GM19324 (cell line): Measurements from ENCODE around the gene ERGIC1.

Experiments
- ATAC-seq: cut with Tn5 transposase; IDR thresholded peaks from one replicate; pipeline ENCODE4 v1.9.1; 2021; ENCODE audit warnings: mild to moderate bottlenecking, moderate library complexity; ENCODE audit not compliant: unreplicated experiment, low FRiP score

The ERGIC1 gene

DNA sequence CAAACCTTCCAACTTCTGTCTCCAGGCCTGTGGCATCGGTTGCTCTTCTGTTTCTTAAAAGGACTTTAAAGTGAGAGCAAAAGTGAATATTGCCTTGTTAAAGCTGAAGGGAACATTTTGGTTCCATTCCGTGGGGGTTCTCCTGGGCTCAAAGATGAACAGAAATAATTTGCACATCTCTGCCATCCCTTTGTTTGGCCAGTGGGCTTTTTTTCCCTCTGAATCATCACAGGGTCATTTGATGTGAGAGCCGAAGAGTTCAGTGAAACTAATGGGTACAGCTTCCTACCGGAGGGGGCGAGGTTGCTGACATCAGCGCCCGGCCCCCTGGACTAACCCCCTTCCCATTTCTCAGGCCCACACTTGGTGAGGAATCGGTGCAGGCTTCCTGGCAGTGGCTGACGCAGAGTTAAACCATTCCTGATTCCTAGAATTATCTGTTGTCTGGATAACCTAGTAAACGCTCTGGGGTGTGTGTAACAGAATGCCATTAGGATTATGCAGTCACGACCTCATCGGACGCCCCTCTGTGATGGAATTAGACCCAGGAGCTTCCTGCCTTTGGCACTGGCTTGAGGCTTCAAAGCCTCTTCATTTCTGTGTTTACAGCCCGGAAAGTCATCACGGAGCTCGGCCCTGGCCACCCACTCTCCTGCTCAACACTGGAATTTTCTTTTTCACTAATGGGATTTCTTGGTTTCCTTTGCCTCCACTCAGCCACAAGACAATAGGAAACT is 63.6 kb downstream of the ERGIC1 start:
- ATAC-seq: no peak

GRCh38 chr5:172898218-172898842 is 64.3 kb downstream of the ERGIC1 start:
- ATAC-seq: no peak

GRCh38 chr5:172898843-172899369 is 64.9 kb downstream of the ERGIC1 start:
- ATAC-seq: no peak

- no peak for ATAC-seq
Measured at GRCh38 chr5:172899436-172899835, 65.4 kb downstream of the ERGIC1 start.

DNA sequence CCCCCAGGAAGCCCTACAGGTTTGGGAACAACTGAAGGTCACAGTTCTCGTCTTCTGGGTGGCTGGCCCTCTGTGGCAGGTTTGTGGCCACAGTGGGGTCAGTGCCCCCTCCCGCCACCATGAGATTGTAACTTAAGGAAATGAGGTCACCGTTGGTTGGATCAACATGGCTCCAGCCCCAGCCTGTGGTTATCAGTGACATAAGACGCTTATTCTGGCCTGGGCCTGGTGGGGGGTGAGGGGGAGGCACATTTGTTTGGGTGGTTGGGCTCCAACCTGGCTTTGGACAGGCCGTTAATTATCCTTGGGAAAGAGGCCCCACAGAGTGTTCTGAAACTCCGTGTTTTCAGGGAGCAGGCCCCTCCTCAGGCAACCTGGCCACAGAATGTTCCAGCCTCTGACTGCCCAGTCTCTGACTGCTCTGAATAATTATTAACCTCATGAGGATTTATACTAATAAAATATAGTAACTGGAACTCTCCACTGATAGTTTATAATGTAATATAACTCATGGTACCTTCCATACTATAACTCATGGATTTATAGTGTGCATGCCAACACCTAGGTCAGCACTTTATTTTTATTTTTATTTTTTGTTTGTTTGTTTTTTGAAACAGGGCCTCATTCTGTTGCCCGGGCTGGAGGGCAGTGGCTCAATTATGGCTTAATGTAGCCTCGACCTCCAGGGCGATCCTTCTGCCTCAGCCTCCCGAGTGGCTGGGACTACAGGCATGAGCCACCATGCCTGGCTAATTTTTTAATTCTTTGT is 67.1 kb downstream of the ERGIC1 start:
- no peak for ATAC-seq

DNA sequence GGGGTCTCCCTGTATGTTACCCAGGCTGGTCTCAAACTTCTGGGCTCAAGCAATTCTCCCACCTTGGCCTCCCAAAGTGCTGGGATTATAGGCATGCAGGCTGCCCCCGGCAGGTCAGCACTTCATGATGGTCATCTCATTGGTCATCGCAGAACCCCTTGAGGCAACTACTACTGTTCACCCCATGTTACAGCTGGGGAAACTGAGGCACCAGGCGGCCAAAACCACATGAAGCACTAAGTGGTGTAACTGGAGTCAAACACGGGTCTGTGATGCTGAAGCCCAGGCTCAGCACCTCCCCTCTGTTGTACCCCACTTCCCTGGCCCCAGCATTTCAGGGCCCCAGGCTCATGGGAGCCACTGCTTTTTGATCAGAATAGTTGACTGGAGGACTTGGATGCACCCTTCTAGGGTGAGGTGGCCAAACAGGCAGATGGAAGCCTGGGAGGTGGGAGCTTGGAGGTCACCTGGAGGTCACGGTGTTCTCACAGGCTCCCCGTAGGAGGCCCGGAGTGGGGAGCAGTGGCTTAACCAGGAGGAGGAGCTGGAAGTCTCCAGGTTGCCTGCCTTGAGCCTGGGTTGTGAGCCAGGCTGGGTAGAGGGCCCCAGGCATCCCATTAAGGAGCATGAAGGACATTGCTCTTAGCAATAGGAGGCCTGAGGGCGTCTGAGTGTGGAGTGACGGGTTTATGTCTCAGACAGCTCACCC is 67.9 kb downstream of the ERGIC1 start:
- no peak for ATAC-seq

DNA sequence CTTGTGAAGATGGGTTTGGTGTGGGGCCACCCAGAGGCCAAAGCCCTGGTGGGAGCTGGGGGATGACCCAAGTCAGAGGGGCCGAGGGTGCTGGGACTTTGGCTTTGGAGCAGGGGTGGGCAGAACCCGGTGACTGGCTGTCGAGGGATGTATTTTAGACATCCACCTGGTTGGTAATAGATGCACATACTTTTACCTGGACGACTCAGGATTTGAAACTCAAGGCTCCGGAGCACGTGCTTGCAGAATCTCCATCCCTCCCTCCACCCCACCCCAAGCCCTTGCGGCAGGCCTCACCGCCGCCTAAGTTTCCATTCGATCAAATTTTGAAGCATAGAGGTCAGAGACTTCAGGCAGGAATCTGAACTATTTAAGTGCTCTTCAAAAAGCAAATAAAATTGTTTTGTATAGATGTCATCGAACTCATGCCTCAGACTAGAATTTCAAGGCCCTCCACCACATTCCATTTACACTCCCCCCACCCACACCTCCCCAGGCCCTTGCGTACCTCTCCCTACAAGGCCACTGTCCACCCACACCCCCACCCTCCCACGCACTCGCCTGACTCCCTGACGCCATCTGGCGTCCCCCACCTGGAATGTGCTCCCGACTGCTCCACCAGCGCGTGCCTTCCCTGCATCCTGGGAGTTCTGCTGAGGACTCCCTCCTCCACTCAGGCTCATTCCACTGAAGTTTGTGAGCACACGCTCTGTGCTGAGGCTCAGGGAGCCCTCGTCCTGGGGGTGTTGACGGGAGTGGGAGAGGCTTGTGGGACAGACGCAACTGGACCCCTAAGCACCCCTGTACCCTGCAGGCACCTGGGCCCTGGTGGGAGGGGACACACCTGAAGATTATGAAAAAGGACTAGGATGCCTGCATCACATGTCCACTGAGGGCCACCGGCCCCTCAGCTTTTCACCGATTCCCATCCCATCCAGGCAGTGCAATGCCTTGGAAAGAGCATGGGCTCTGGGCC is 68.7 kb downstream of the ERGIC1 start:
- ATAC-seq: no peak

DNA sequence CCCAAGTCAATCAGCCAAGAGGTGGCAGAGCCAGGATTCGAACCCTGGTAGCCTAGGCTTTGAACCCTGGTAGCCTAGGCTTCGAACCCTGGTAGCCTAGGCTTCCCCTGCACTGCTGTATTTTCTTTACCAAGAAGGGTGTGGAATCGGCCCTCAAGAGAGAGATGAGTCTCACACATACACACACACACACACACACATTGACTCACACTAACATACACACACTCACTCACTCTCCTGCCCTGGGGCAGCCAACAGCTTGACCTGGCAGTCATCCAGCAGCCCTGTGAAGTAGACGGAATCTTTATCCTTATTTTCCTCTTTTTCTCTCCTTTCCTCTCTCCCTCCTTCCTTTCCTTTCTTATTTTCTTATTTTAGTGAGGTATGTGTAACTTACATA is 69.7 kb downstream of the ERGIC1 start:
- ATAC-seq: no peak

GRCh38 chr5:172904312-172904642 is 70.2 kb downstream of the ERGIC1 start:
- ATAC-seq: no peak

GRCh38 chr5:172904643-172905345 is 70.7 kb downstream of the ERGIC1 start:
- ATAC-seq: no peak

- no peak for ATAC-seq
Measured at GRCh38 chr5:172905346-172906140, 71.5 kb downstream of the ERGIC1 start.

DNA sequence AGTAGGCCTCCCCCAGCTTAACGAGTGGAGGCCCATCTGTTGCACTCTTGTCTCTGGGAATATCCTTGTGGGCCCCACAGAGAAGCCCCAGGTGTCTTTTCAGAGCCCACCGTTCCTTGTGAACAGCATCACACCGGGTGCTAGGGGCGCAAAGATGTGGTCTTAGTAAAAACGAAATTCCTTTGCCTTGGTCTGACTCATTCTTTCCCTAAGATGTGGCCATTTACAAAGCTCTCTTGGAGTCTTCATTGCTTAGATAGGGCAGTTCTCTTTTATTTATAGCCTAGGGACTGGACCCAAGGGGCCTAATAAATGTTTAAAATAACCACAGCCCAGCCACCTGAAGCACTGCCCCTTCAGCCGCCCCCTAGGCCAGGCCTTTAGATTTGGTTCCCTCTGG is 72.4 kb downstream of the ERGIC1 start:
- no peak for ATAC-seq

DNA sequence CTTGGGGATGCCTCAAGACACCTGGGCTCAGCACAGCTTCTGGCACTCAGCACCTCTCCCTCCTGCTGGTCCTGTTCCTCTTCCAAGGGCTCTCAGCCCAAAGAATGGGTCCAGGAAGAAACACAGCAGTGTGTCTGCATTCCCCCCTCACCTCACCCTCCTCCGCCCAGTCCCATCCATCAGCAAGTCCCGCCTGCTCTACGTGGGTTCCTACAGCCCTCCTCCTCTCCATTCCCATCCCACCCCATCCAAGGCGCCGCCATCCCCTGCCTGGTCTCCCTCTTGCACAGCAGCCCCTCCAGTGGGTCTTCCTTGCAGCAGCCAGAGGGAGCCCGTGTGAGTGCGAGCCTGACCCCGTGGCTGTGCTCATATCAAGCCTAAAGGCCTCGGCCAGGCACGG is 72.8 kb downstream of the ERGIC1 start:
- no peak for ATAC-seq

DNA sequence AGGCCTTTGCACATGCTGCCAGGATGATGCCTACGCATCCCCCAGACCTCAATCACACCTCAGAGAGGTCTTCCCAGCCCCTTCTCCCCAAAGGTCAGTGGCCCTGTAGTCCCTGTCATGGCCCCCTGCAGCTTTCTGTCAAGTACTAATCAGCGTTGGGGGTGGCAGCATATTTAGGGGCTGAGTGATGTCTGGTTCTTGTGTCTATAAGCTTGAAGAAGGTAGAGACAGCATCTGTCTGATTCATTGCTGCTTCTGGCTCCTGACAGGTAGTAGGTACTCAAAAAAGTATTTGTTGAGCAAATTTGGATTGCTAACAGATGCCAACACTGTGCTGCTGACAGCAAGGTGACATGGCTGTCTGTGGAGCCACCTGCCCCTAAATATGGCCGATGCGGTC is 73.6 kb downstream of the ERGIC1 start:
- no peak for ATAC-seq

- ATAC-seq: no peak
Measured at GRCh38 chr5:172908662-172909061, 74.6 kb downstream of the ERGIC1 start.

GRCh38 chr5:172909931-172910502 is 76.0 kb downstream of the ERGIC1 start:
- no peak for ATAC-seq

DNA sequence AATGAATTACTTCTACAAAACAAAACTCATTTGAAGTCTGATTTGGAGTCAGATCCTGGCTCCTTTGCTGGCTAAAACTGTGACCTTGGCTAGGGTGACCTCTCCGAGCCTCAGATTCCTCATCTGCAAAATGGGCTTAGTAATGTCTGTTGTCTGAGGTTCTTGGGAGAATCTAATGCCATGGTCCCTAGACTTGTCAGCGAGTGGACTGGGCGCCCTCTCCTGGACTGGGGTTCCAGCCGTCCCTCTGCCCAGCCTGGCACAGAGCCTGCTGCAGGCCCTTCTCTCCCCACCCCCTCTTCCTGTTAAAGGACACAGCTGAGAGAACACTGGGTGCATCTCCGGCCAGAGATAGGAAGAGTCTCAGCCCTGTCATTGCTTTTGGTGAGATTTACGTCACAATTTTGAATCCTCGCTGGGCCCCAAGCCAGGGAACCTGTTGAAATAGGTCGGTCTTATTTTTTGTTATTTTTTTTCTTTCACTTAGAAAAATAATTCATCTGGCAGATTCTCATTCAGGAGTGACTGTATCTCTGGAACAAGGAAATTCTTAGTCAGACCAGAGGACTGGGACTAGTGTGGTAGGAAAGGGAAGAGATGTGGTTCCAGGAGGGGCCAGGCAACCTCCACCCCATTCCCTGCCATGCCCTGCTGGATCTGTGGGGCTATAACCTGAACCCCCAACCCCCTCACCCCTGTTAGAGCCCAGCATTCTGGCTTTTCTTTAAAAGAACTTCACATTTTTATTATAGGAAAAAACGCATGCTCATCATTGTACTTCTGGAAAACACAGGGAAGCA is 77.0 kb downstream of the ERGIC1 start:
- no peak for ATAC-seq

- ATAC-seq: no peak
Measured at GRCh38 chr5:172911628-172911880, 77.5 kb downstream of the ERGIC1 start.
